Body of pancreas (tissue), 4 donors: ENCODE results near the gene NINJ1.

ENCODE experiments used
- POLR2A ChIP-seq, 3 donors: fragments of 450-650 bp; IDR thresholded peaks; one replicate each; pipeline ENCODE4 v1.6.1; 2016; ENCODE audit warnings: antibody characterized with exemption in 3 of 3, mild to moderate bottlenecking in 2 of 3
- TF ChIP-seq, protein P1 (sequence below), 7 experiments: fragments of 450-650 bp in 4 of 7; fragments of 200-600 bp in 3 of 7; sonication (generic) in 3 of 7; IDR thresholded peaks; one replicate each; pipeline ENCODE4 v1.5.1; 2016 to 2019; ENCODE audit warnings: antibody characterized with exemption in 7 of 7

DNA sequence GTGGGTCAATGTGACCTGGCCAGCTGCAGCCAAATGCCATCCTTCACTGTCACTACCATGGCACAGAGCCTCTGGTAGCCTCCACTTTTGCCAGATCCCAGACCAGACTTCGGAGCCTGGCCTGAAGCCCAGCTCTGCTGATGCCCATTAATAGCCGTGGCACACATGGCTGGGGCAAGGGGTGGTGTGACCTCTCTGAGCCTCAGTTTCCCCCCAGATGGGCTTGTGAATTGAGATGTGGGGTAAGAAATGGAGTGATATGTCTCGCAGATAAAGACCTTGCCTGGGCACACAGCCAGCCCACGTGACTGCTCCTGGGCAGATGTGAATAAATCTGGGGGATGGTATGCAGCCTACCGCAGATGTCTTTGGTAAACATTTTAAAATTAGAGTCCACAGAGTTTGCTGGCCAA is 61.7 kb downstream of the NINJ1 start:
- TF ChIP-seq, protein P1, sequence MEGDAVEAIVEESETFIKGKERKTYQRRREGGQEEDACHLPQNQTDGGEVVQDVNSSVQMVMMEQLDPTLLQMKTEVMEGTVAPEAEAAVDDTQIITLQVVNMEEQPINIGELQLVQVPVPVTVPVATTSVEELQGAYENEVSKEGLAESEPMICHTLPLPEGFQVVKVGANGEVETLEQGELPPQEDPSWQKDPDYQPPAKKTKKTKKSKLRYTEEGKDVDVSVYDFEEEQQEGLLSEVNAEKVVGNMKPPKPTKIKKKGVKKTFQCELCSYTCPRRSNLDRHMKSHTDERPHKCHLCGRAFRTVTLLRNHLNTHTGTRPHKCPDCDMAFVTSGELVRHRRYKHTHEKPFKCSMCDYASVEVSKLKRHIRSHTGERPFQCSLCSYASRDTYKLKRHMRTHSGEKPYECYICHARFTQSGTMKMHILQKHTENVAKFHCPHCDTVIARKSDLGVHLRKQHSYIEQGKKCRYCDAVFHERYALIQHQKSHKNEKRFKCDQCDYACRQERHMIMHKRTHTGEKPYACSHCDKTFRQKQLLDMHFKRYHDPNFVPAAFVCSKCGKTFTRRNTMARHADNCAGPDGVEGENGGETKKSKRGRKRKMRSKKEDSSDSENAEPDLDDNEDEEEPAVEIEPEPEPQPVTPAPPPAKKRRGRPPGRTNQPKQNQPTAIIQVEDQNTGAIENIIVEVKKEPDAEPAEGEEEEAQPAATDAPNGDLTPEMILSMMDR (IDR thresholded peaks at IDR 0.05): no peak
- no peak for TF ChIP-seq POLR2A (IDR thresholded peaks at IDR 0.05)
